ENCODE results near the gene NAA50. TPM values are rescaled to one million over a fixed set of nuclear protein-coding genes. Genes with fewer than 3 reads are reported as not detected.

NAA50 gene
- total and polyA plus RNA-seq, 2 of the 13 experiments (the other 11 are each of a cell fraction or from before 2014, with no cell fraction given), result 30.2 to 233 TPM

DNA sequence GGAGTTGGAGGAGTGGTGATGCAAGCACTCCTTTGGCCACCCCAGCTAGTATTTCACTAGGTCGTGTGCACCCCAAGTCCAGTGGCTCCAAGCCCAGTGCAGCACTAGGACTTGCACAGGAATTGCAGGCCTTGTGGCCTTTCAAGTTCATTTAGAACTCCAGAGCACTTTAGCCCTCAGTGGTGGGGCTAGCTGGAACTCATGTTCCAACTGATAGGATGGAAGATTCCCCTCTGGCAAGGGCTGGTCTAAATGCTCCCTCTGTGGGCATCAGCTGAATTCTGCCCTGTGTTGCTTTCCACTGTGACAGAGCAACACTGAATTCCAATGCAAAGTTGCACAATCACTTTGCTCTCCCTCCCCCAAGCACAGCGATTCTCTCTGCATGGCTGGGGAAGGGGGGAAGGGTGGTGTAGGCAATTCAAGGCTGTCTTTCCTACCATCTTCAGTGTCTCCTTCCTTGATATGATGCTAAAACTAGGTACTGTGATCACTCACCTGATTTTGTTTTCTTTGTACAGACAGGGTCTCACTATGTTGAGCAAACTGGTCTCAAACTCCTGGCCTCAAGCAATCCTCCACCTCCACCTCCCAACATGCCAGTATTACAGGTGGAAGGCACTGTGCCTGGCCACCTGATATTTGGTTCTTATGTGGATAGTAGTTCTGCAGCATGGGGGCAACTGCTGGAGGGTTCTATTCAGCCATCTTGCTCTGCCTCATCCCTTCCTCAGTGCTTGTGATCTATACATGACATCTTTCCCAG lies 59.9 kb downstream of the NAA50 start (continued):
- TF ChIP-seq, protein P1, sequence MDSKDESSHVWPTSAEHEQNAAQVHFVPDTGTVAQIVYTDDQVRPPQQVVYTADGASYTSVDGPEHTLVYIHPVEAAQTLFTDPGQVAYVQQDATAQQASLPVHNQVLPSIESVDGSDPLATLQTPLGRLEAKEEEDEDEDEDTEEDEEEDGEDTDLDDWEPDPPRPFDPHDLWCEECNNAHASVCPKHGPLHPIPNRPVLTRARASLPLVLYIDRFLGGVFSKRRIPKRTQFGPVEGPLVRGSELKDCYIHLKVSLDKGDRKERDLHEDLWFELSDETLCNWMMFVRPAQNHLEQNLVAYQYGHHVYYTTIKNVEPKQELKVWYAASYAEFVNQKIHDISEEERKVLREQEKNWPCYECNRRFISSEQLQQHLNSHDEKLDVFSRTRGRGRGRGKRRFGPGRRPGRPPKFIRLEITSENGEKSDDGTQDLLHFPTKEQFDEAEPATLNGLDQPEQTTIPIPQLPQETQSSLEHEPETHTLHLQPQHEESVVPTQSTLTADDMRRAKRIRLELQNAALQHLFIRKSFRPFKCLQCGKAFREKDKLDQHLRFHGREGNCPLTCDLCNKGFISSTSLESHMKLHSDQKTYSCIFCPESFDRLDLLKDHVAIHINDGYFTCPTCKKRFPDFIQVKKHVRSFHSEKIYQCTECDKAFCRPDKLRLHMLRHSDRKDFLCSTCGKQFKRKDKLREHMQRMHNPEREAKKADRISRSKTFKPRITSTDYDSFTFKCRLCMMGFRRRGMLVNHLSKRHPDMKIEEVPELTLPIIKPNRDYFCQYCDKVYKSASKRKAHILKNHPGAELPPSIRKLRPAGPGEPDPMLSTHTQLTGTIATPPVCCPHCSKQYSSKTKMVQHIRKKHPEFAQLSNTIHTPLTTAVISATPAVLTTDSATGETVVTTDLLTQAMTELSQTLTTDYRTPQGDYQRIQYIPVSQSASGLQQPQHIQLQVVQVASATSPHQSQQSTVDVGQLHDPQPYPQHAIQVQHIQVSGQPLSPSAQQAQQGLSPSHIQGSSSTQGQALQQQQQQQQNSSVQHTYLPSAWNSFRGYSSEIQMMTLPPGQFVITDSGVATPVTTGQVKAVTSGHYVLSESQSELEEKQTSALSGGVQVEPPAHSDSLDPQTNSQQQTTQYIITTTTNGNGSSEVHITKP (CRISPR knock-in tag; IDR thresholded peaks at IDR 0.05; ENCODE audit: low read depth), result peak; percentile 73
- TF ChIP-seq YY1 (IDR thresholded peaks at IDR 0.05; ENCODE audit: insufficient read depth, insufficient replicate concordance, low read depth, low read length), result no peak
- TF ChIP-seq ZNF121 (CRISPR knock-in tag; IDR thresholded peaks at IDR 0.05), result peak; percentile 52; the same call in 1 of the 2 replicates
- TF ChIP-seq, protein P2, sequence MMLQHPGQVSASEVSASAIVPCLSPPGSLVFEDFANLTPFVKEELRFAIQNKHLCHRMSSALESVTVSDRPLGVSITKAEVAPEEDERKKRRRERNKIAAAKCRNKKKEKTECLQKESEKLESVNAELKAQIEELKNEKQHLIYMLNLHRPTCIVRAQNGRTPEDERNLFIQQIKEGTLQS (CRISPR knock-in tag; IDR thresholded peaks at IDR 0.05), result no peak; the same call in 1 of the 2 replicates
- TF ChIP-seq HIVEP1 (CRISPR knock-in tag; IDR thresholded peaks at IDR 0.05), result no peak
- no peak for TF ChIP-seq MIER3 (CRISPR knock-in tag; IDR thresholded peaks at IDR 0.05; ENCODE audit: borderline replicate concordance)
- TF ChIP-seq, protein P3, sequence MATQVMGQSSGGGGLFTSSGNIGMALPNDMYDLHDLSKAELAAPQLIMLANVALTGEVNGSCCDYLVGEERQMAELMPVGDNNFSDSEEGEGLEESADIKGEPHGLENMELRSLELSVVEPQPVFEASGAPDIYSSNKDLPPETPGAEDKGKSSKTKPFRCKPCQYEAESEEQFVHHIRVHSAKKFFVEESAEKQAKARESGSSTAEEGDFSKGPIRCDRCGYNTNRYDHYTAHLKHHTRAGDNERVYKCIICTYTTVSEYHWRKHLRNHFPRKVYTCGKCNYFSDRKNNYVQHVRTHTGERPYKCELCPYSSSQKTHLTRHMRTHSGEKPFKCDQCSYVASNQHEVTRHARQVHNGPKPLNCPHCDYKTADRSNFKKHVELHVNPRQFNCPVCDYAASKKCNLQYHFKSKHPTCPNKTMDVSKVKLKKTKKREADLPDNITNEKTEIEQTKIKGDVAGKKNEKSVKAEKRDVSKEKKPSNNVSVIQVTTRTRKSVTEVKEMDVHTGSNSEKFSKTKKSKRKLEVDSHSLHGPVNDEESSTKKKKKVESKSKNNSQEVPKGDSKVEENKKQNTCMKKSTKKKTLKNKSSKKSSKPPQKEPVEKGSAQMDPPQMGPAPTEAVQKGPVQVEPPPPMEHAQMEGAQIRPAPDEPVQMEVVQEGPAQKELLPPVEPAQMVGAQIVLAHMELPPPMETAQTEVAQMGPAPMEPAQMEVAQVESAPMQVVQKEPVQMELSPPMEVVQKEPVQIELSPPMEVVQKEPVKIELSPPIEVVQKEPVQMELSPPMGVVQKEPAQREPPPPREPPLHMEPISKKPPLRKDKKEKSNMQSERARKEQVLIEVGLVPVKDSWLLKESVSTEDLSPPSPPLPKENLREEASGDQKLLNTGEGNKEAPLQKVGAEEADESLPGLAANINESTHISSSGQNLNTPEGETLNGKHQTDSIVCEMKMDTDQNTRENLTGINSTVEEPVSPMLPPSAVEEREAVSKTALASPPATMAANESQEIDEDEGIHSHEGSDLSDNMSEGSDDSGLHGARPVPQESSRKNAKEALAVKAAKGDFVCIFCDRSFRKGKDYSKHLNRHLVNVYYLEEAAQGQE (IDR thresholded peaks at IDR 0.05; ENCODE audit: borderline replicate concordance in 1 of 2, low read depth in 1 of 2, low read length in 2 of 2), result no peak
- TF ChIP-seq, protein P4, sequence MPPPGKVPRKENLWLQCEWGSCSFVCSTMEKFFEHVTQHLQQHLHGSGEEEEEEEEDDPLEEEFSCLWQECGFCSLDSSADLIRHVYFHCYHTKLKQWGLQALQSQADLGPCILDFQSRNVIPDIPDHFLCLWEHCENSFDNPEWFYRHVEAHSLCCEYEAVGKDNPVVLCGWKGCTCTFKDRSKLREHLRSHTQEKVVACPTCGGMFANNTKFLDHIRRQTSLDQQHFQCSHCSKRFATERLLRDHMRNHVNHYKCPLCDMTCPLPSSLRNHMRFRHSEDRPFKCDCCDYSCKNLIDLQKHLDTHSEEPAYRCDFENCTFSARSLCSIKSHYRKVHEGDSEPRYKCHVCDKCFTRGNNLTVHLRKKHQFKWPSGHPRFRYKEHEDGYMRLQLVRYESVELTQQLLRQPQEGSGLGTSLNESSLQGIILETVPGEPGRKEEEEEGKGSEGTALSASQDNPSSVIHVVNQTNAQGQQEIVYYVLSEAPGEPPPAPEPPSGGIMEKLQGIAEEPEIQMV (CRISPR knock-in tag; IDR thresholded peaks at IDR 0.05; ENCODE audit: low read depth), result peak; percentile 48; the same call in 1 of the 2 replicates
- peak; percentile 30 for TF ChIP-seq ISL2 (CRISPR knock-in tag; IDR thresholded peaks at IDR 0.05)
- no peak; the same call in 1 of the 2 replicates for TF ChIP-seq SMAD1 (CRISPR knock-in tag; IDR thresholded peaks at IDR 0.05; ENCODE audit: borderline replicate concordance, low read depth)
- no peak for TF ChIP-seq ZNF446 (CRISPR knock-in tag; IDR thresholded peaks at IDR 0.05)
- TF ChIP-seq, protein P5, sequence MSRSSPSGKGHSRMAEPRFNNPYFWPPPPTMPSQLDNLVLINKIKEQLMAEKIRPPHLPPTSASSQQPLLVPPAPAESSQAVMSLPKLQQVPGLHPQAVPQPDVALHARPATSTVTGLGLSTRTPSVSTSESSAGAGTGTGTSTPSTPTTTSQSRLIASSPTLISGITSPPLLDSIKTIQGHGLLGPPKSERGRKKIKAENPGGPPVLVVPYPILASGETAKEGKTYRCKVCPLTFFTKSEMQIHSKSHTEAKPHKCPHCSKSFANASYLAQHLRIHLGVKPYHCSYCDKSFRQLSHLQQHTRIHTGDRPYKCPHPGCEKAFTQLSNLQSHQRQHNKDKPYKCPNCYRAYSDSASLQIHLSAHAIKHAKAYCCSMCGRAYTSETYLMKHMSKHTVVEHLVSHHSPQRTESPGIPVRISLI (CRISPR knock-in tag; IDR thresholded peaks at IDR 0.05; ENCODE audit: borderline replicate concordance), result no peak
- no peak for TF ChIP-seq GABPB1 (CRISPR knock-in tag; IDR thresholded peaks at IDR 0.05)
- no peak for TF ChIP-seq FOXC1 (CRISPR knock-in tag; IDR thresholded peaks at IDR 0.05; ENCODE audit: borderline replicate concordance)
- TF ChIP-seq ZNF496 (CRISPR knock-in tag; IDR thresholded peaks at IDR 0.05; ENCODE audit: insufficient replicate concordance), result no peak
- no peak for TF ChIP-seq SMAD3 (CRISPR knock-in tag; IDR thresholded peaks at IDR 0.05)
- no peak for TF ChIP-seq ARID2 (CRISPR knock-in tag; IDR thresholded peaks at IDR 0.05; ENCODE audit: borderline replicate concordance)
- no peak for TF ChIP-seq PHB2 (IDR thresholded peaks at IDR 0.05; ENCODE audit: partially characterized antibody)

Measured in HepG2 (cell line).